Activated naive CD8-positive, alpha-beta T cell treated with anti-CD3 and anti-CD28 coated beads, Interleukin-2, amount 50 U/mL, for 24 hours (primary cell): ENCODE results near the gene OTUD7B.

Source experiments
- ATAC-seq: fragments of 150-1000 bp; cut with Tn5 transposase; one replicate; pipeline ENCODE4 v1.10.0; 2021
- DNase-seq: peaks from one replicate; pipeline ENCODE4 v3.0.0; 2021
- H3K27ac Mint-ChIP-seq: one replicate; pipeline ENCODE4 v1.8.0; 2021; ENCODE audit warnings: mild to moderate bottlenecking, mixed read lengths
- H3K27me3 Mint-ChIP-seq: one replicate; pipeline ENCODE4 v1.8.0; 2021; ENCODE audit warnings: mixed read lengths
- H3K36me3 Mint-ChIP-seq: one replicate; pipeline ENCODE4 v1.8.0; 2021; ENCODE audit warnings: low read depth, mixed read lengths
- H3K4me1 Mint-ChIP-seq: one replicate; pipeline ENCODE4 v1.8.0; 2021; ENCODE audit warnings: mixed read lengths
- H3K4me3 Mint-ChIP-seq: one replicate; pipeline ENCODE4 v1.8.0; 2021; ENCODE audit warnings: mild to moderate bottlenecking, moderate library complexity, mixed read lengths
- H3K9me3 Mint-ChIP-seq: one replicate; pipeline ENCODE4 v1.8.0; 2021; ENCODE audit warnings: mixed read lengths

OTUD7B gene

DNA sequence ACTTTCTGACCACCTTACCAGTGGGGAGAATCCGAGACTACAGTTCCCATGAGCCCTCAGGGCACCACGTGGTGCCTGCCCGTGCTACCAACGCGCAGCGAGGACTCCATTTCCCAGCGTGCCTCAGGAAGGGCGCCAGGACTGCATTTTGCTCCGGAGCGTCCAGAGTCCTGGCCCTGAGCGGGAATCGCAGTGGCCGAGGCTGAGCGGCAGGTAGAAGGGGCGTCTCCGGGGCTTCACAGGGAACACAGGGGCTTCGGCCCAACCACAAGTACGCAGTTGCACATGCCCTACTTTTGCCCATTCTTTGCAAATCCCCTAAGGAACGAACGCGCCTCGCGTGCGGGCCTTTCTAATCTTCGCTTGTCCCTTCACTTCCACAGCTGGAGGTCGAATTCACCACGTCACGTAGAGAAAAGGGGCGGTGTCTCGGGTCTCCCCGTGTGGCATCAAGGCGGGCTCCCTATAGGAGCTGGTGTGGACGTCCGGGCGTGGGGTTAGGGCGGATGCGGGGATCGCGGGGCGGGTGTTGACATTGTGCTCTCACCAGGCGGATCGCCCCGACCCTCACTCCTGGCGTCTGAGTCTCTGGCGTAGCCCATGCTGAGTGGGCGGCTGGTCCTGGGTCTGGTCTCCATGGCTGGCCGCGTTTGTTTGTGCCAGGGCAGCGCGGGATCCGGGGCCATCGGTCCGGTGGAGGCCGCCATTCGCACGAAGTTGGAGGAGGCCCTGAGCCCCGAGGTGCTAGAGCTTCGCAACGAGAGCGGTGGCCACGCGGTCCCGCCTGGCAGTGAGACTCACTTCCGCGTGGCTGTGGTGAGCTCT, 110.9 kb downstream of the OTUD7B start, which contains the start of gene BOLA1:
Gene BOLA1, plus strand, starts transcription at position 109 of the 825 bp plus-strand sequence. Its CDS starts 492 bp downstream, at position 601.
- ATAC-seq (peak; percentile 99), DNase-seq (peak; percentile 84)
- H3K27me3 Mint-ChIP-seq = no peaks in the 10 kb centered on the region
- H3K4me3 Mint-ChIP-seq = peak within 1 kb of the TSS; percentile 91
- peaks cover 21% of the 10 kb centered on the region for H3K4me1 Mint-ChIP-seq
- peaks cover 11% of the 10 kb centered on the region for H3K36me3 Mint-ChIP-seq
- H3K27ac Mint-ChIP-seq = peak within 1 kb of the TSS; percentile 93
- H3K9me3 Mint-ChIP-seq = peaks cover 9% of the 10 kb centered on the region

DNA sequence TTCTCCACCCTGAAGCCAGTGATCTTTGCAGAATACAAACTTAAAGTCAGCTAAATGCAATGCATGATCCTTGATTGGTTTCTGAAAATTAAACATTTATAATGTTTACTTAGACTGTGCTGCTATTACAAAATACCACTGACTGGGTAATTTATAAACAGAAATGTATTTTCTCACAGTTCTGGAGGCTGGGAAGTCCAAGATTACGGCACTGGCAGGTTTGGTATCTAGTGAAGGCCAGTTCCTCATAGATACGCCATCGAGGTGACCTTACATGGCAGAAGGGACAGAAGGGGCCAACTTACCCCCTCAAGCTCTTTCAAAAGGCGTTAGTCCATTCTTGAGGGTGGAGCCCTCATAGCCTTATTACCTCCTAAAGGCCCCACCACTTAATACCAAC, 114.0 kb downstream of the OTUD7B start:
- Mint-ChIP-seq H3K27me3 (no peaks in the 10 kb centered on the region), H3K27ac (no peak overlapping the region), H3K4me3 (no peak overlapping the region), H3K36me3 (peaks cover 5% of the 10 kb centered on the region), H3K9me3 (peaks cover 9% of the 10 kb centered on the region), H3K4me1 (peaks cover 24% of the 10 kb centered on the region)
- DNase-seq (no peak), ATAC-seq (no peak)

DNA sequence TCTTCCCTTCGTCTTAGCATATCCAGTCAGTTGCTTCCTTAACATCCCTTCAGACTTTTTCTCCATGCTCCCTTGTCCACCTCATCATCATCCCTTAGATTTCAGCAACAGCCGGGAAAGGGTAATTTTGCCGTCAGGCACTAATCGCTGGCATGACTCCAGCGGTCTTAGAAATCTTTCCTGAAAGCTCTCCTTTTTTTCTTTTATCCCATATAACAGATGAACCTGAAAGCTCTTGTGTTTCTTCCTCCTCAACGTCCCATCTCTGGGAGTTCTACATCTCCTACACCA, 121.6 kb downstream of the OTUD7B start:
- Mint-ChIP-seq H3K9me3 (no peaks in the 10 kb centered on the region), H3K36me3 (no peaks in the 10 kb centered on the region), H3K27me3 (no peaks in the 10 kb centered on the region), H3K4me3 (no peak overlapping the region), H3K27ac (no peak overlapping the region), H3K4me1 (peaks cover 9% of the 10 kb centered on the region)
- DNase-seq = no peak
- ATAC-seq = no peak

DNA sequence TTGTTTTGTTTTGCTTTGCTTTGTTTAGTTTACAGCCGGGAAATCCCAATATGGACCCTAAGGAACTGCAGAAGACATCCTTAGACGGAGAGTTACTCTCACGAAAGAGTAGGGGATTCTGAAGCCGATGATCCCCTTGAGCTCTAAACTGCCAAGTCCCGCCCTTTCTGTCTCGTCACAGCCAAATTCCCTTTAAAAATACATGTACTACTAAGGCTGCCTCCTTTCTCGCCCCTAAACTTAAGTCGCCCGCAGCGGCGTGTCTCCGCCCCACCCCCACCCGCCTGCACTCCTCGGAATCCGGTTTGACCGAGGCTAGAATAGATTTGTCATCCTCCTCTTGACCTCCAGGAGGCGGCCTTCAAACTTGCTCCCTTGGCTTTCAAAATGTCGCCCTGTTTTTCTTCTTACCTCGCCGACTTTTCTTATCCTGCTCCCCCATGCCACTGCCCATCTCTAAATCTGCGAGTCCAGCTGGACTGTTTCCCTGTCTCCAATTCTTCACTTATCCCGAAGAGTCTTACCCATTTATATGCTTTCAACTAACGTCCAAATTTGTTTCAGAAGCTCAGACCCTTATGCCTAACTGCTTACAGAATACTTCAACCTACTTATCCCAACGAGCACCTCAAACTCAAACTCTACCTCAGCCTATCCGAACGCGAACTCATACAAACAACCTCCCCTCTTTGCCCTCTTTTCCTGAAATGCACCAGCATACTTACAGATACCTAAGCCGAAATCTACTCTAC, 122.1 kb downstream of the OTUD7B start:
- DNase-seq (peak; percentile 86), ATAC-seq (peak; percentile 27)
- Mint-ChIP-seq H3K4me1 (peaks cover 9% of the 10 kb centered on the region), H3K27ac (no peak overlapping the region), H3K4me3 (no peak overlapping the region), H3K36me3 (no peaks in the 10 kb centered on the region), H3K9me3 (no peaks in the 10 kb centered on the region), H3K27me3 (no peaks in the 10 kb centered on the region)
